A673 (cell line): ENCODE measurements around the gene RTCB.

Experiments used
- CTCF ChIP-seq: fragments of 300-800, 200-600 bp; sonication (generic); conservative IDR thresholded peaks from 2 replicates; pipeline ENCODE4 v1.5.1; 2017; ENCODE audit warnings: low read depth, mild to moderate bottlenecking, antibody characterized with exemption, low read length, moderate library complexity, mixed read lengths
- EZH2 ChIP-seq: fragments of 200-600 bp; sonication (generic); IDR thresholded peaks from 2 replicates; pipeline ENCODE4 v1.6.1; 2017; ENCODE audit warnings: borderline replicate concordance, low read depth, mild to moderate bottlenecking, mixed read lengths, antibody characterized with exemption, low read length; ENCODE audit not compliant: poor library complexity, severe bottlenecking

GRCh38 chr22:32423664-32424063 is 11.6 kb upstream of the RTCB start:
- TF ChIP-seq EZH2 = no peak
- TF ChIP-seq CTCF = no peak
